ENCODE results near the gene GALNTL6. TPM values are rescaled to one million over a fixed set of nuclear protein-coding genes. Genes with fewer than 3 reads are reported as not detected.

Gene GALNTL6
- total and polyA plus RNA-seq, 2 of the 4 experiments (the other 2 are of a cell fraction), result under 0.01 TPM; not detected in 1

DNA sequence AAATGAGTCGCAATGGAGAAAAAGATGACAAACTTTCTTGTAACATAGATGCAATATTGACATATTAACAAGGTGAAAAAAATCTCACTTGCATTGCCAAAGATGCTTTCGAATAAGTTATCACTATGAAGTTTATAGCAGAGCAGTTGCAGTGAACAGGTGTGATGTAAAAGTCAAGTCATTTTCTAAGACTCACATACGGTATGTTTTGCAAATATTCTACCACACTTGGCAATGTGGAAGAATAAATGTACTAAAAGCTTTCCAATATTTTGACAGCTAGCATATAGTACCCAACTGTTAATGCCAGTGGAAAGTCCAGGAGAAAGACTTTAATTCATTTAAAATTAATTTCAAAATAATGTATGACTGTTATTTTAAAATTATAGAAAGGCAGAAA, 76.5 kb downstream of the GALNTL6 start:
- intact Hi-C loops (cut with micrococcal nuclease) (no loop called here), dilution Hi-C loops (cut with HindIII; ENCODE audit: low sequenced_read_pairs, unreplicated experiment) (no loop called here), in situ Hi-C loops (cut with MboI; ENCODE audit: low sequenced_read_pairs) (no loop called here)
- H3K14ac ChIP-seq (replicated peaks; ENCODE audit: low read depth, low read length), result no peak overlapping the region
- no peak overlapping the region for H2BK15ac ChIP-seq (ENCODE audit: low read depth, low read length)
- H3K18ac ChIP-seq (ENCODE audit: low read depth, low read length), result no peak overlapping the region
- H4K20me1 ChIP-seq (ENCODE audit: insufficient read depth, low read length), result no peaks in the 10 kb centered on the region
- H4K5ac ChIP-seq (ENCODE audit: low read depth, low read length), result no peak overlapping the region
- H4K8ac ChIP-seq (ENCODE audit: low read depth in 2 of 2, low read length in 2 of 2), result no peak overlapping the region
- no peak overlapping the region for H2BK5ac ChIP-seq (ENCODE audit: low read depth, low read length, poor library complexity, severe bottlenecking)
- BruUV-seq (replicated peaks), result no TSS peak
- H3K27me3 ChIP-seq (ENCODE audit: control insufficient read depth, insufficient read depth, low read length), result no peaks in the 10 kb centered on the region
- no peaks in the 10 kb centered on the region for H3K79me1 ChIP-seq (ENCODE audit: low read depth in 1 of 2, low read length in 2 of 2)
- no peak overlapping the region for H3K23ac ChIP-seq (ENCODE audit: low read depth, low read length)
- no peak overlapping the region for H2AK5ac ChIP-seq (ENCODE audit: low read depth, low read length)
- no peaks in the 10 kb centered on the region for H3K36me3 ChIP-seq (ENCODE audit: control insufficient read depth, insufficient read depth, low read length)
- H3K9ac ChIP-seq (ENCODE audit: low read depth, low read length), result no peak overlapping the region
- DNase-seq (no peak), ATAC-seq (ENCODE audit: low read depth) (no peak)
- no peak overlapping the region for H2AFZ ChIP-seq (replicated peaks; ENCODE audit: low read length, poor library complexity)
- WGBS, 2 experiments (ENCODE audit: extremely low coverage in 2 of 2, insufficient read length in 1 of 2), result no CpG with 5 or more reads among the region's 3 CpGs
- H3K4me3 ChIP-seq (ENCODE audit: insufficient read depth, low read depth, low read length), result no peak overlapping the region
- no peak overlapping the region for H3K56ac ChIP-seq (ENCODE audit: extremely low read depth, insufficient read depth, low read length)
- H3K27ac ChIP-seq (ENCODE audit: insufficient read depth, low read length), result no peak overlapping the region
- no peak overlapping the region for H2BK120ac ChIP-seq (ENCODE audit: low read depth, low read length)
- H4K91ac ChIP-seq (ENCODE audit: insufficient read depth, low read depth, low read length), result no peak overlapping the region
- ChIA-PET CTCF (no interaction called here), POLR2A (ENCODE audit: unreplicated experiment) (no interaction called here)
- no peak overlapping the region for H2AK9ac ChIP-seq (replicated peaks; ENCODE audit: low read depth, low read length, poor library complexity)
- no peak overlapping the region for H3K4me2 ChIP-seq (ENCODE audit: low read depth, low read length)
- no peak for TF ChIP-seq SMC3 (IDR thresholded peaks at IDR 0.05; ENCODE audit: low read depth, low read length)
- TF ChIP-seq RFX5 (IDR thresholded peaks at IDR 0.05; ENCODE audit: low read depth, low read length), result no peak
- TF ChIP-seq CTCF (conservative IDR thresholded peaks at IDR 0.05; ENCODE audit: low read depth, low read length), result no peak
- no peak for TF ChIP-seq MAZ (IDR thresholded peaks at IDR 0.05; ENCODE audit: borderline replicate concordance, low read depth, low read length)
- no peak for TF ChIP-seq BHLHE40 (IDR thresholded peaks at IDR 0.05; ENCODE audit: low read depth, low read length)
- no peak for TF ChIP-seq MXI1 (IDR thresholded peaks at IDR 0.05; ENCODE audit: borderline replicate concordance, low read depth, low read length)
- no peak for TF ChIP-seq POLR2A (IDR thresholded peaks at IDR 0.05; ENCODE audit: low read depth, low read length)
- H3K4me1 ChIP-seq (ENCODE audit: control insufficient read depth, insufficient read depth, low read length), result no peaks in the 10 kb centered on the region
- H2BK20ac ChIP-seq (ENCODE audit: low read depth, low read length), result no peak overlapping the region
- no peaks in the 10 kb centered on the region; the same call in 1 of the 2 replicates for H3K9me3 ChIP-seq (ENCODE audit: control insufficient read depth, insufficient read depth, low read length)
- no peak overlapping the region for H3K4ac ChIP-seq (ENCODE audit: low read depth, low read length)
- no peaks in the 10 kb centered on the region for H3K9me1 ChIP-seq (ENCODE audit: insufficient read depth, low read length)
